Dedifferentiated amniotic fluid mesenchymal stem cell (primary cell): Measurements from ENCODE around the gene PAQR5.
"Not testable (repeated sequence)": the region's sequence is repeated elsewhere in the genome, so short reads cannot be mapped to it uniquely, and the experiment has no call there.

Experiments
- DNase-seq: peaks from one replicate; pipeline ENCODE4 v3.0.0-alpha.2; 2016; ENCODE audit errors: extremely low spot score

The PAQR5 gene

DNA sequence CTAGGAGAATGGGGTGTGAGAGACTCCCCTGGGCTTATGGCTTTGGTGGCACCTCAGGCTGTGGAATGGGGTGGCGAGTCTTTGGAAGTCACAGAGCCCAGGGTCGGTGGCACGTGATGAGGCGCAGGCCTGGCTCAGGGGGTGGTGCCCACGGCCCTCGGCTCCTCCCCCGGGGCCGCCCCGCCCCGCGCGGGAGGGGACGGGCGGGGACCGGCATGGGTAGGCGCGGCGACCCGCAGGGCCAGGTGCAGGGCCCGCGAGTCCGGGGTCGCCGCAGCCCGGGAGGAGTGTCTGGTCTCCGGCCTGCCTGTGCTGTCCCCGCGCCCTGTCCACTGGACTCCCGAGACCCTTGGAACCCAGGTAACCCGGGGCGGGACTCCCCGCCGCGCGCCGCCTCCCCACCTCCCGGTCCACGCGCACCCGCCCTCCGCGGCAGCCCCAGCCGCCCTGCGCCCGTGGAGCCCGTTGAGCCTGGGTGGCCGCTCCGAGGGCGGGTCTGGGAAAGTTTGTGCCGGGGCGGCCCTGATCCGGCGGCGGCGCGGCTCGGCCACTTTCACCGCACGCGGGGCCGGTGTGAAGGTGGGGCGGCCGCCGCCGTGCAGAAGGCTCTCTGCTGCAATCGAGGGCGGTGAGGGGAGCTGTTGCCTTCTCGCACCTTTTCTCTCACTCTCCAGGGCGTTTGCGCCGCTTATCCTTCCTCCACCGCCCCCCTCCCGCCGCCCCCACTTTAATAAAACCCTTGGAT, at the start of gene PAQR5:
PAQR5 (plus strand) TSS at position 216 of the 745 bp plus-strand sequence. CDS start 61,169 bp downstream, outside the sequence.
- no peak for DNase-seq

- peak; percentile 59 for DNase-seq
Measured at GRCh38 chr15:69253156-69253555, 45.6 kb upstream of the PAQR5 start.

GRCh38 chr15:69265347-69265955, 33.3 kb upstream of the PAQR5 start:
- no peak for DNase-seq

- no peak for DNase-seq
Measured at GRCh38 chr15:69271217-69271616, 27.5 kb upstream of the PAQR5 start.

DNA sequence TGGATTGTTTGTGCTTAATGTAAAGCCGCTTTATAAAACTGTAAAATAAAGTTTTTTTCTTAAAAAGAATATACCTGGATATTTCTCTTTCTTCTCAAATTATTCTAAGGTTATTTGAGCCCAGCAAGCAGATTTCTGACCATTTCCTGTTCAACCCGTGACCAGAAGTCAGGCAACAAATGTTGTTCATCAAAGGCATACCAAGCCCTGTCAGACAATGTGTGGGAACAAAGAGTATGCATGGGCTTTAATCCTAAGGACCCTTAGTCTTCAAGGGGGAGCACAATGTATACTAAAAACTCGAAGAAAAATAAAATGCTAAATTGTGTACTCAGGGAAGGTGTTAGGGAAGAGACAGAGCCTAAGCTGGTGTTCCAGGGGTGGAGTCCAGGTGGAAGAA, 26.6 kb upstream of the PAQR5 start:
- DNase-seq: no peak

DNA sequence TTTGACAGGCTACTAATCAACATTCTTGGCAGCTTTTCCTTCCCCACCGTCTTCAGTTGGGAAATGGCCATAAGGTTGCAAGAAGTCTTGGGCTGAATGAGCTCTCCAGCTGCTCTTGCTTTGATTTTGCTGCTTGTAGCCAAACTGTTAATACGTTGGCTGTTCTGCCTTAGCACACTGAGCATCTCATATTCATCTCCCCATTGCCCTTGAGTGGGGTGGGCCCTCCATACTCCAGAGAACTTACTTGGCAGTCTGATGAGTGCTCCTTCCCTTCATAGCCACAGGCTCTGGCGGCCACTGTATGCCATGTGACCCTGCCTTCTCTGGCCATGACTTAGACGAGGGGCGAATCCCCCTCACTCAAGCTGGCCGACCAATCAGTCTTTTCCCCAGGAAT, 25.8 kb upstream of the PAQR5 start:
- DNase-seq: no peak

- DNase-seq: no peak
Measured at GRCh38 chr15:69275074-69275670, 23.5 kb upstream of the PAQR5 start.

DNA sequence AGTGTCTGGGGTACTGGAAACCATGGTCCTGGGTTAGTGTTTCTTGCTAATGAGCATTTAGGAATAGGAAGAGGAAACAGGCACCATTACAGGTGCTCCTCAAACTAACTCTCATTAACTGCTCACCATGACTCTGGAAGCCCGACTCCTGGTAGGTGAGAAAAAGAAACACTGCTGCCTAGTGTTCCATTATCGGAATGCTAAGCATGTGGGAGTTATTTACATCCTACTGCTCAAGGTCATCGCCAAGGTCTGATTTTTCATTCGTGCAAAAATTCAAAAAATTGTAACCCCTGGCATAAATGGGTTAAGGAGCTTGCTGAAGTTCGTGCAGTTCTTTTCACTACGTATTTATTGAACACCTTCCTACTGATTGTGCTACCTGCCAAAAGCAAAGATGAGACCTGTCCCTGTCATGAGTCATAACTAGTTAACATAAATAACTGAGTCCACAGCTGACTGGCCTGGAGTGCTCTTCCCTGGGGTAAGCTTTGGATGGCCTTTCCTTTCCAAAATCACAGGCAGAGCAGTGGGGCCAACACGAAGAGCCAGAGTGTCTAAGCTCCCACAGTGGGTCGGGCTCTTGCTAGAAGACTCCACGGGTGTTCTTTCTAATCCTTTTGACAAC, 22.7 kb upstream of the PAQR5 start:
- DNase-seq: no peak

- DNase-seq: no peak
Measured at GRCh38 chr15:69277316-69277715, 21.4 kb upstream of the PAQR5 start.

DNA sequence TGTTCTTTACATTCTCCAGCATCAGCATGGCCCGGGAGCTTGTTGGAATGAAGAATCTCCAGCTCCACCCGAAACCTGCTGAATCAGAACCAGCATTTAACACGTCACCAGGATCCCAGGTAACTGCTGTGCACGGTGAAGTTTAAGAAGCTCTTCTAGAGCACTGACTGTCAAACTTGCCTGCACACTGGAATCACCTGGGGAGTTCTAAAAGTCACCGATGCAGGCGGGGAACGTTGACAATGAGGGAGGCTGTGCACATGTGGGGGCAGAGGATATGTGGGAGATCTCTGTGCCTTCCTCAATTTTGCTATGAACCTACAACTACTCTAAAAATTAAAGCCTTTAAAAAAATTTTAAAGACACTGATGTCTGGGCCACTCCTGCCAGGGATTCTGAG, 19.1 kb upstream of the PAQR5 start:
- no peak for DNase-seq

- DNase-seq: peak; percentile 42
Measured at GRCh38 chr15:69280783-69281182, 17.9 kb upstream of the PAQR5 start.

GRCh38 chr15:69282104-69282743, 16.5 kb upstream of the PAQR5 start:
- DNase-seq: no peak

DNA sequence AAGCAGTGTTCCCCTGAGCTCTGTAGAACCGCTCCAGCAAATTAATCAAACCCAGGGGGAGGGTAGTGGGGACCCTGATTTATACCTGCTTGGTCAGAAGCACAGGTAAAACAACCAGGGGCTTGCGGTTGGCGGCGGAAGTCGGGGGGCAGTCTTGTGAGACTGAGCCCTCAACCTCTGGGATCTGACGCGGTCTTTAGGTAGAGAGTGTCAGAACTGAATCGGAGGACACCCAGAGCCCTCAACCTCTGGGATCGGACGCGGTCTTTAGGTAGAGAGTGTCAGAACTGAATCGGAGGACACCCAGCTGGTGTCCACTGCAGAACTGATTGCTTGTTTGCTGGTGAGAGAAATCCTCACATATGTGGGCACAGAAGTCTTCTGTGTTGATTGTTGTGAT, 12.9 kb upstream of the PAQR5 start:
- DNase-seq: no peak

- DNase-seq: no peak
Measured at GRCh38 chr15:69288011-69288410, 10.7 kb upstream of the PAQR5 start.

- no peak for DNase-seq
Measured at GRCh38 chr15:69288531-69289341, 10.0 kb upstream of the PAQR5 start.

- DNase-seq: no peak
Measured at GRCh38 chr15:69289342-69290146, 9.2 kb upstream of the PAQR5 start.

- no peak for DNase-seq
Measured at GRCh38 chr15:69290346-69291164, 8.2 kb upstream of the PAQR5 start.

DNA sequence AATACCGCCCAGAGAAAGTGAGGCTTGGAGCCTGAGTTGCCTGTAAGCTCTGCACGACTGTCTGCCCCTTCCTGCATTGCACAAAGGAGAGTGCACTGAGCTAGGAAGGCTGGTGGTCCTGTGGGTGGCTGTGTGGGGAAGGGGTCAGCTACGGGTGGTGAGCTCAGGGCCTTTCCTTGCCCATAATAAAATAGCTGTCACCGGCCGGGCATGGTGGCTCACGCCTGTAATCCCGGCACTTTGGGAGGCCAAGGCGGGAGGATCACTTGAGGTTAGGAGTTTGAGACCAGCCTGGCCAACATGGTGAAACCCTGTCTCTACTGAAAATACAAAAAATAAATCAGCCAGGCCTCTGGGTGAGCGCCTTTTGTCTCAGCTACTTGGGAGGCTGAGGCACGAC, 7.1 kb upstream of the PAQR5 start:
- DNase-seq: not testable (repeated sequence)

GRCh38 chr15:69292826-69293420, 5.8 kb upstream of the PAQR5 start:
- DNase-seq: no peak
